ENCODE results near the gene KAZN. TPM values are rescaled to one million over a fixed set of nuclear protein-coding genes. Genes with fewer than 3 reads are reported as not detected.
A peak's percentile ranks its signal among the peaks of the same experiment; 100 is the strongest.

KAZN gene
- total and polyA plus RNA-seq, 11 donors: 0.65 to 6.5 (median 2.3) TPM

DNA sequence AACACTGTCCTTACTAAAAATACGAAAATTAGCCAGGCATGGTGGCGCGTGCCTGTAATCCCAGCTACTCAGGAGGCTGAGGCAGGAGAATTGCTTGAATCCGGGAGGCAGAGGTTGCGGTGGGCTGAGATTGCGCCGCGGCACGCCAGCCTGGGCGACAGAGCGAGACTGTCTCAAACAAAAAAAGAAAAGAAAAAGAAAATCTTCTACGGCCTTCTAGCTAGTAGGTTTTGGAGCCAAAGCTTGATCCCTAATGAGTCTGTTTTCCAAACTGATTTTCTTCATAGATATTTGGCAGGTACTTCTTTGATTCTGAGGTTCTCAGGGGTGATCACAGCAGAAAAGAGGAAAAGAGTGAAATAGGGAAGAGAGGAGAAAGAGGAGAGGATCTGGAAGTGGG, 372.7 kb downstream of the KAZN start:
- Histone ChIP-seq H3K4me3 (peak overlapping the region in 4 of 12 donors; percentile 12 to 29 (median 18)), H3K27ac (no peak overlapping the region), H3K9me3 (peaks cover 0 to 12% (median 0%) of the 10 kb centered on the region in 12 donors), H3K27me3 (no peaks in the 10 kb centered on the region), H3K36me3 (no peaks in the 10 kb centered on the region), H3K4me1 (peaks cover 0 to 30% (median 14%) of the 10 kb centered on the region in 12 donors)
- no peak for TF ChIP-seq POLR2A (IDR thresholded peaks at IDR 0.05)
- no peak for TF ChIP-seq CTCF (IDR thresholded peaks at IDR 0.05)
- ATAC-seq (no peak), DNase-seq (no peak)
- intact Hi-C loops (cut with DNase I): loop anchor here in 1 of 10 donors (5.0 kb wide), 1 partner anchor 56 kb away; no protein-coding TSS in a partner anchor
- 87 to 93% (median 91%) methylated on average over 11 to 12 of the region's 12 CpGs for WGBS, 4 donors

GRCh38 chr1:14972107-14972506, 373.6 kb downstream of the KAZN start:
- no peak for TF ChIP-seq POLR2A (IDR thresholded peaks at IDR 0.05)
- TF ChIP-seq CTCF (IDR thresholded peaks at IDR 0.05): no peak
- peaks cover 0 to 12% (median 0%) of the 10 kb centered on the region in 12 donors for H3K9me3 ChIP-seq
- no peak overlapping the region for H3K4me3 ChIP-seq
- intact Hi-C loops (cut with DNase I): loop anchor here in 1 of 10 donors (5.0 kb wide), 1 partner anchor 55 kb away; no protein-coding TSS in a partner anchor
- ATAC-seq (no peak), DNase-seq (no peak)
- 74 to 79% (median 76%) methylated on average over 7 of the region's 7 CpGs for WGBS, 4 donors
- peaks cover 0 to 30% (median 14%) of the 10 kb centered on the region in 12 donors for H3K4me1 ChIP-seq
- H3K36me3 ChIP-seq: no peaks in the 10 kb centered on the region
- no peaks in the 10 kb centered on the region for H3K27me3 ChIP-seq
- no peak overlapping the region for H3K27ac ChIP-seq

DNA sequence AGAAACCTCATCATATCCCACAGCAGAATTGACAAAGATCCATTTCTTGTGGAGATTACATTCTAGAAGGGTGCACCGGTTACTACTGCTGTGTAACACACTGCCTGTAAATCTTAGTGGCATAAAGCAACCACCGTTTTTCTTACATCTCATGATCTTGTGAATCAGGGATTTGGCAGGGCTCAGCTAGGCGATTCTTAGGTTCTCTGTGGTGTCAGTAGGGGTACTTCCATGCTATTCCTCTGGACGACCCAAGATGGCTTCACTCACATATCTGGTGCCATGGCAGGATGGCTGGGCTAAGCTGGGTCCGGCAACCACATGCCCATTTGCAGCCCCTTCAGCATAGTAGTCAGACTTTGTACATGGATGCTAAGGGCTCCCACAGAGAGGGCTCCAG, 375.3 kb downstream of the KAZN start:
- peaks cover 0 to 21% (median 7%) of the 10 kb centered on the region in 12 donors for H3K4me1 ChIP-seq
- H3K27me3 ChIP-seq: no peaks in the 10 kb centered on the region
- ATAC-seq (no peak), DNase-seq (no peak)
- TF ChIP-seq CTCF (IDR thresholded peaks at IDR 0.05) (no peak), POLR2A (IDR thresholded peaks at IDR 0.05) (no peak)
- H3K4me3 ChIP-seq: no peak overlapping the region
- 78 to 89% (median 78%) methylated on average over 5 of the region's 5 CpGs for WGBS, 4 donors
- no peak overlapping the region for H3K27ac ChIP-seq
- intact Hi-C loops (cut with DNase I): loop anchor here in 1 of 10 donors (5.0 kb wide), 1 partner anchor 54 kb away; no protein-coding TSS in a partner anchor
- H3K36me3 ChIP-seq: no peaks in the 10 kb centered on the region
- H3K9me3 ChIP-seq: peaks cover 0 to 10% (median 0%) of the 10 kb centered on the region in 12 donors

DNA sequence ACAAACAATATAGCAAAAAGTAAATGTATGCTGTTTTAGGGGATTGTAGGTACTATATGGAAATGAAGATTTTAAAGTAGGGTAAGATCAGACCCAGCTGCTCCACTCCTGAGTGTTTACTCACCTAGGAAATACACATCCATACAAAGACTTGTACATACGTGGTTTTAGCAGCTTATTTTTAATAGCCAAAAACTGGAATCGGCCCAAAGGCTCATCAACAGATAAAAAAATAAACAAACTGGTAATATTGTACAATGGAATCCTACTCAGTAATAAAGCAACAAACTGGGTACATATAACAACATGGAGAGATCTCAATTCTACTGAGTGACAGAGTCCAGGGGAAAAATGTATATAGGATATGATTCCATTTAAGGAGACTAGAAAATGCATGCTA, 375.9 kb downstream of the KAZN start:
- Histone ChIP-seq H3K4me3 (no peak overlapping the region), H3K9me3 (peaks cover 0 to 10% (median 0%) of the 10 kb centered on the region in 12 donors), H3K27me3 (no peaks in the 10 kb centered on the region), H3K4me1 (peaks cover 0 to 18% (median 3%) of the 10 kb centered on the region in 12 donors), H3K36me3 (no peaks in the 10 kb centered on the region), H3K27ac (no peak overlapping the region)
- ATAC-seq: no peak
- no peak for DNase-seq
- TF ChIP-seq POLR2A (IDR thresholded peaks at IDR 0.05): no peak
- TF ChIP-seq CTCF (IDR thresholded peaks at IDR 0.05): no peak
- intact Hi-C loops (cut with DNase I): loop anchor here in 1 of 10 donors (5.0 kb wide), 1 partner anchor 53 kb away; no protein-coding TSS in a partner anchor
- WGBS, 4 donors: 65 to 75% (median 73%) methylated on average over 2 of the region's 2 CpGs
